ENCODE data around the gene ZBTB11. TPM values are rescaled to one million over a fixed set of nuclear protein-coding genes. Genes with fewer than 3 reads are reported as not detected.
"Not testable (repeated sequence)": the region's sequence is repeated elsewhere in the genome, so short reads cannot be mapped to it uniquely, and the experiment has no call there.

Gene ZBTB11
- total RNA-seq, 4 donors from 2014 or later = 11.6 to 29.1 (median 21.5) TPM

DNA sequence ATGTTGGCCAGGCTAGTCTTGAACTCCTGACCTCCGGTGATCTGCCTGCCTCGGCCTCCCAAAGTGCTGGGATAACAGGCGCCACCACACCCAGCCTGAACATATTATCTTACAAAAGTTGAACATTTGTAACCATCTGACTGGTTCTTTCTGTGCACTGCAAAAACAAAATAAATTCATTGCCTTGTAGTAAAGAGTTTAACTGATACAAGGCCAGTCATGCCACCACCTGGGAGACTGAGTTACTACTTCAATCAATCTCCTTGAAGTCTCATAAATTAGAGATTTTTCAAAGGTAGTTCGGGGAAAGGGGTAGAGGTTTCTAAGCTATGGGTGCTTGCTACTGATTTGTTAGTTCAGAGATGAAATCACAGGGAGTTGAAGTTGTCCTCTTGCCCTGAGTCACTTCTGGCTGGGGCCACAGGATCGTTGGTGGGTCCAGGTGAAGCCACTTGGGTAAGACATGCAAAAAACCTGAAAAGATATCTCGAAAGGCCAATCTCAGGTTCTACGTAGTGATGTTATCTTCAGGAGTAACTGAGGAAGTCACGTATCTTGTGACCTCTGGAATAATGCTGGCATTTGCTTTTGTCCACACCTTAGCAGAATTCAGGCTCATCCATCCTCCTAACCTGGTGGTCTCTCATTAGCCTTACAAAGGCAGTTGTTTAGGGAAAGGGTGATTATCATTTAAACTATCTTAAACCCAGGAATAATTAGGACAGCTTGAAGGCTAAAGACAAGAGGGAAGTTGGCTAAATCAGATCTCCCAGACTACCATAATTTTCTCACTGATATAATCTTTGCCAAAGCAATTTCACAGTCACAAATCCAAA lies 33.7 kb downstream of the ZBTB11 start:
- peaks cover 0 to 3% (median 0%) of the 10 kb centered on the region in 4 donors for H3K36me3 ChIP-seq
- no peak for DNase-seq
- 88 to 93% methylated on average over 8 of the region's 8 CpGs for WGBS, 2 donors (ENCODE audit: low coverage in 1 of 2)
- H3K4me1 ChIP-seq = peaks cover 0 to 7% (median 2%) of the 10 kb centered on the region in 4 donors
- no peak overlapping the region for H3K27ac ChIP-seq
- TF ChIP-seq, protein P1, sequence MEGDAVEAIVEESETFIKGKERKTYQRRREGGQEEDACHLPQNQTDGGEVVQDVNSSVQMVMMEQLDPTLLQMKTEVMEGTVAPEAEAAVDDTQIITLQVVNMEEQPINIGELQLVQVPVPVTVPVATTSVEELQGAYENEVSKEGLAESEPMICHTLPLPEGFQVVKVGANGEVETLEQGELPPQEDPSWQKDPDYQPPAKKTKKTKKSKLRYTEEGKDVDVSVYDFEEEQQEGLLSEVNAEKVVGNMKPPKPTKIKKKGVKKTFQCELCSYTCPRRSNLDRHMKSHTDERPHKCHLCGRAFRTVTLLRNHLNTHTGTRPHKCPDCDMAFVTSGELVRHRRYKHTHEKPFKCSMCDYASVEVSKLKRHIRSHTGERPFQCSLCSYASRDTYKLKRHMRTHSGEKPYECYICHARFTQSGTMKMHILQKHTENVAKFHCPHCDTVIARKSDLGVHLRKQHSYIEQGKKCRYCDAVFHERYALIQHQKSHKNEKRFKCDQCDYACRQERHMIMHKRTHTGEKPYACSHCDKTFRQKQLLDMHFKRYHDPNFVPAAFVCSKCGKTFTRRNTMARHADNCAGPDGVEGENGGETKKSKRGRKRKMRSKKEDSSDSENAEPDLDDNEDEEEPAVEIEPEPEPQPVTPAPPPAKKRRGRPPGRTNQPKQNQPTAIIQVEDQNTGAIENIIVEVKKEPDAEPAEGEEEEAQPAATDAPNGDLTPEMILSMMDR (IDR thresholded peaks at IDR 0.05) = no peak
- TF ChIP-seq POLR2A (IDR thresholded peaks at IDR 0.05) (no peak), POLR2AphosphoS5 (IDR thresholded peaks at IDR 0.05) (no peak), EP300 (IDR thresholded peaks at IDR 0.05; ENCODE audit: low read depth) (no peak)
- no peak overlapping the region for H3K4me3 ChIP-seq
- in situ Hi-C loops (cut with MboI; ENCODE audit: low pct_ligation_motif_present in 1 of 4, low pct_unique_long_range_greater_than_20kb in 1 of 4, low sequenced_read_pairs in 3 of 4) = no loop called here
- H3K9me3 ChIP-seq = no peaks in the 10 kb centered on the region
- intact Hi-C loops (cut with DNase I; ENCODE audit: low total_unique reads) = no loop called here
- no peaks in the 10 kb centered on the region for H3K27me3 ChIP-seq

DNA sequence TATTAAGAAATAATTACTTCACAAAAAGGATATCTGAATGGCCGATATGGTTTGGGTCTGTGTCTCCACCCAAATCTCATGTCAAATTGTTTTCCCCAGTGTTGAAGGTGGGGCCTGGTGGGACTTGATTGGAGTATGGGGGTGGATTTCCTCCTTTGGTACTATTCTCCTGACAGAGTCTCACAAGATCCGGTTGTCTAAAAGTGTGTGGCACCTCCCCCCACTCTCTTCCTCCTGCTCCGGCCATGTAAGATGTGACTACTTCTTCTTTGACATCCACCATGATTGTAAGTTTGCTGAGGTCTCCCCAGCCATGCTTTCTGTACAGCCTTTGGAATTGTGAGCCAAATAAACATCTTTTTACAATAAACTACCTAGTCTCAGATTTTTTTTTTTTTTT lies 34.5 kb downstream of the ZBTB11 start:
- whole genome bisulfite sequencing, 2 donors (ENCODE audit: low coverage in 1 of 2) = 88% methylated on average over 3 of the region's 3 CpGs; no CpG with 5 or more reads in 1 of the 2 donors
- Histone ChIP-seq H3K4me3 (no peak overlapping the region), H3K4me1 (peaks cover 0 to 7% (median 2%) of the 10 kb centered on the region in 4 donors), H3K27me3 (no peaks in the 10 kb centered on the region), H3K27ac (no peak overlapping the region), H3K36me3 (no peaks in the 10 kb centered on the region), H3K9me3 (no peaks in the 10 kb centered on the region)
- no peak for TF ChIP-seq POLR2A (IDR thresholded peaks at IDR 0.05)
- TF ChIP-seq, protein P1 (IDR thresholded peaks at IDR 0.05) = no peak
- no peak for TF ChIP-seq EP300 (IDR thresholded peaks at IDR 0.05; ENCODE audit: low read depth)
- no peak for TF ChIP-seq POLR2AphosphoS5 (IDR thresholded peaks at IDR 0.05)
- in situ Hi-C loops (cut with MboI; ENCODE audit: low pct_ligation_motif_present in 1 of 4, low pct_unique_long_range_greater_than_20kb in 1 of 4, low sequenced_read_pairs in 3 of 4) = no loop called here
- intact Hi-C loops (cut with DNase I; ENCODE audit: low total_unique reads) = no loop called here
- no peak for DNase-seq

DNA sequence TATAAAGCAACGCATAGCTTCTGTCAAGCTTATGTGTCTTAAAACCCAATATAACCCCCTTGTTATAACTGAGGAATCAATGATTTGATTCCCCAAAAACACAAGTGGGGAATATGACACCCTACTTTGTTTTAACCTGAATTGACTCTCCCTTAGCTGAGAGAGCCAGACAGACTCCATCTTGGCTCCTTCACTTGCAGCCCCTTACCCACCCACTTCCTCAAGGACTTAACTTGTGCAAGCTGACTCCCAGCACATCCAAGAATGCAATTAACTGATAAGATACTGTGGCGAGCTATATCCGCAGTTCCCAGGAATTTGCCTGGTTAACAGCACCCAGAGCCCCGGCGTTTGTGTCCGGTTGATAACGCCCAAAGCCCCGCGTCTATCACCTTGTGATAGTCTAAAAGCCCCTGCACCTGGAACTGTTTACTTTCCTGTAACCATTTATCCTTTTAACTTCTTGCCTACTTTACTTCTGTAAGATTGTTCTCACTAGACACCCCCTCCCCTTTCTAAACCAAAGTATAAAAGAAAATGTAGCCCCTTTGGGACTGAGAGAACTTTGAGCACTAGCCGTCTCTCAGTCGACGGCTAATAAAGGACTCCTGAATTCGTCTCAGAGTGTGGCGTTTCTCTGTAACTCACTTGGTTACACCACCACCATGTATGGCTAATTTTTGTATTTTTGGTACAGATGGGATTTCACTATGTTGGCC lies 35.4 kb downstream of the ZBTB11 start:
- H3K27me3 ChIP-seq; H3K4me3 ChIP-seq; H3K27ac ChIP-seq; in situ Hi-C loops (cut with MboI; ENCODE audit: low pct_ligation_motif_present in 1 of 4, low pct_unique_long_range_greater_than_20kb in 1 of 4, low sequenced_read_pairs in 3 of 4); intact Hi-C loops (cut with DNase I; ENCODE audit: low total_unique reads); H3K36me3 ChIP-seq; DNase-seq; H3K4me1 ChIP-seq; H3K9me3 ChIP-seq: not testable (repeated sequence)
- whole genome bisulfite sequencing, 2 donors (ENCODE audit: low coverage in 1 of 2) = 80 to 84% methylated on average over 7 to 14 of the region's 14 CpGs

DNA sequence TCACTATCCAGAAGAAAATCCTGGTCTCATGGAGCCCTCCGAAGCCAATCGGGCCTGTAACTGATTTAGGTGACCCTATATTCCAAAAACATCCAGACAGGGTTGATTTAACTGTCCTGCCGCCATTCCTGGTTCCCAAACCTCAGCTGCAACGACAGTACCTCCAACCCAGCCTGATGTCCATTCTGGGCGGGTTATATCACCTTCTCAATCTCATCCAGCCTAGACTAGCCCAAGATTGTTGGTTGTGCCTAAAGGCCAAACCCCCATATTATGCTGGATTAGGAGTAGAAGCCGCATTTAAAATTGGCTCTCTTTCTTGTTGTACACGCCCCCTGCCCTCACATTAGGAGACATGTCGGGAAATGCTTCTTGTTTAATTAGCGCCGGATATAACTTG lies 36.7 kb downstream of the ZBTB11 start:
- H3K4me1 ChIP-seq = peaks cover 0 to 7% (median 2%) of the 10 kb centered on the region in 4 donors
- H3K36me3 ChIP-seq = no peaks in the 10 kb centered on the region
- H3K9me3 ChIP-seq = no peaks in the 10 kb centered on the region
- H3K27ac ChIP-seq = no peak overlapping the region
- intact Hi-C loops (cut with DNase I; ENCODE audit: low total_unique reads) = no loop called here
- no peak for TF ChIP-seq POLR2AphosphoS5 (IDR thresholded peaks at IDR 0.05)
- TF ChIP-seq, protein P1 (IDR thresholded peaks at IDR 0.05) = no peak
- no peak for TF ChIP-seq EP300 (IDR thresholded peaks at IDR 0.05; ENCODE audit: low read depth)
- TF ChIP-seq POLR2A (IDR thresholded peaks at IDR 0.05) = no peak
- H3K4me3 ChIP-seq = no peak overlapping the region
- DNase-seq = no peak
- no peaks in the 10 kb centered on the region for H3K27me3 ChIP-seq
- in situ Hi-C loops (cut with MboI; ENCODE audit: low pct_ligation_motif_present in 1 of 4, low pct_unique_long_range_greater_than_20kb in 1 of 4, low sequenced_read_pairs in 3 of 4) = no loop called here
- WGBS, 2 donors (ENCODE audit: low coverage in 1 of 2) = 95 to 100% methylated on average over 3 to 10 of the region's 10 CpGs
